ENCODE measurements around the gene MYT1.

- TF ChIP-seq POLR2A (IDR thresholded peaks at IDR 0.05; ENCODE audit: low read depth, low read length) (no peak), POU2F2 (IDR thresholded peaks at IDR 0.05; ENCODE audit: low read depth, low read length) (no peak), TAF1 (IDR thresholded peaks at IDR 0.05; ENCODE audit: low read depth, low read length) (no peak), PAX5 (IDR thresholded peaks at IDR 0.05; ENCODE audit: insufficient read depth, low read length, severe bottlenecking) (no peak), POLR2AphosphoS5 (IDR thresholded peaks at IDR 0.05; ENCODE audit: low read depth, low read length) (no peak)
Observed at GRCh38 chr20:64230461-64231145, 66.4 kb downstream of the MYT1 start.
